Mucosa of descending colon (tissue), 3 donors: ENCODE measurements around the gene CREG2. TPM values are rescaled to one million over a fixed set of nuclear protein-coding genes. Genes with fewer than 3 reads are reported as not detected.

Experiments used
- ATAC-seq: fragments of 200-7000 bp; cut with Tn5 transposase; one replicate; pipeline ENCODE4 v1.9.1; 2020; ENCODE audit warnings: mild to moderate bottlenecking, moderate library complexity
- DNase-seq, 3 donors: peaks; one replicate each; pipeline ENCODE4 v3.0.0-alpha.2; 2020
- H3K36me3 ChIP-seq: fragments of 200-600 bp; one replicate; pipeline ENCODE4 v1.8.0; 2021; ENCODE audit warnings: low read depth, mild to moderate bottlenecking
- H3K4me1 ChIP-seq: fragments of 200-600 bp; one replicate; pipeline ENCODE4 v1.8.0; 2021; ENCODE audit warnings: low read depth, mild to moderate bottlenecking
- H3K4me3 ChIP-seq: fragments of 200-600 bp; one replicate; pipeline ENCODE4 v1.8.0; 2021; ENCODE audit warnings: mild to moderate bottlenecking
- H3K9me3 ChIP-seq: fragments of 200-600 bp; one replicate; pipeline ENCODE4 v1.8.0; 2021; ENCODE audit warnings: mild to moderate bottlenecking
- CTCF ChIP-seq: fragments of 200-600 bp; IDR thresholded peaks from one replicate; pipeline ENCODE4 v1.8.0; 2022; ENCODE audit warnings: antibody characterized with exemption, mild to moderate bottlenecking
- intact Hi-C, 2 donors: fragments of 100-400 bp; cut with DNase I in 1 of 2; cut with micrococcal nuclease in 1 of 2; formaldehyde crosslinking; loops; one replicate each; pipeline versions ENCODE4 v1.11.0 to v1.11.1; 2022; cut with DNase I, micrococcal nuclease
- total RNA-seq, 3 donors: library from RNA; stranded (reverse); fragmentation: NEBNext Ultra II Directional in 2 of 3; extraction: Animal tissue kit (Norgen Biotek cat#: 25700) in 2 of 3; gene quantifications; one replicate each; pipeline versions ENCODE4 v1.2.1 to v1.2.4, GENCODE V29; 2021 to 2023
- donor health status: DM: no; HTN: no; CAD: no; lungs with moderate emphysema.
- donor health status: DM: no; HTN: no; CAD: no.
- donor health status: DM: no; HTN: yes; CAD: no.

The CREG2 gene
- total RNA-seq, 3 donors from 2014 or later = 0.19 to 1.1 TPM; not detected in 1

- Histone ChIP-seq H3K36me3 (no peaks in the 10 kb centered on the region), H3K4me3 (no peak overlapping the region), H3K9me3 (no peaks in the 10 kb centered on the region), H3K4me1 (no peaks in the 10 kb centered on the region)
- ATAC-seq (no peak), DNase-seq (no peak)
- intact Hi-C loops = no loop called here
- no peak for TF ChIP-seq CTCF
Observed at GRCh38 chr2:101348883-101349282, 38.4 kb downstream of the CREG2 start.

GRCh38 chr2:101346909-101347308, 40.4 kb downstream of the CREG2 start:
- DNase-seq (no peak), ATAC-seq (no peak)
- TF ChIP-seq CTCF = no peak
- no peaks in the 10 kb centered on the region for H3K9me3 ChIP-seq
- peaks cover 3% of the 10 kb centered on the region for H3K4me1 ChIP-seq
- H3K4me3 ChIP-seq = no peak overlapping the region
- intact Hi-C loops = no loop called here
- no peaks in the 10 kb centered on the region for H3K36me3 ChIP-seq

- Histone ChIP-seq H3K36me3 (no peaks in the 10 kb centered on the region), H3K4me3 (no peak overlapping the region), H3K4me1 (peaks cover 3% of the 10 kb centered on the region), H3K9me3 (no peaks in the 10 kb centered on the region)
- ATAC-seq (no peak), DNase-seq (no peak)
- intact Hi-C loops = no loop called here
- TF ChIP-seq CTCF = no peak
Observed at GRCh38 chr2:101344137-101344536, 43.2 kb downstream of the CREG2 start.

GRCh38 chr2:101342625-101343008, 44.7 kb downstream of the CREG2 start:
- Histone ChIP-seq H3K9me3 (no peaks in the 10 kb centered on the region), H3K4me3 (no peak overlapping the region), H3K36me3 (no peaks in the 10 kb centered on the region), H3K4me1 (peaks cover 3% of the 10 kb centered on the region)
- no peak for TF ChIP-seq CTCF
- ATAC-seq = no peak
- no peak for DNase-seq
- intact Hi-C loops = no loop called here

- DNase-seq (peak; percentile 67 to 88 (median 81)), ATAC-seq (peak; percentile 88)
- intact Hi-C loops = no loop called here
- TF ChIP-seq CTCF = peak; percentile 84
- H3K4me1 ChIP-seq = peaks cover 3% of the 10 kb centered on the region
- no peak overlapping the region for H3K4me3 ChIP-seq
- H3K9me3 ChIP-seq = no peaks in the 10 kb centered on the region
- no peaks in the 10 kb centered on the region for H3K36me3 ChIP-seq
Observed at GRCh38 chr2:101341901-101342624, 45.2 kb downstream of the CREG2 start.
